ENCODE data around the gene NDUFAF2. TPM values are rescaled to one million over a fixed set of nuclear protein-coding genes. Genes with fewer than 3 reads are reported as not detected.

Gene NDUFAF2
- total RNA-seq, result 30.2 and 39.5 TPM in 2 replicates

DNA sequence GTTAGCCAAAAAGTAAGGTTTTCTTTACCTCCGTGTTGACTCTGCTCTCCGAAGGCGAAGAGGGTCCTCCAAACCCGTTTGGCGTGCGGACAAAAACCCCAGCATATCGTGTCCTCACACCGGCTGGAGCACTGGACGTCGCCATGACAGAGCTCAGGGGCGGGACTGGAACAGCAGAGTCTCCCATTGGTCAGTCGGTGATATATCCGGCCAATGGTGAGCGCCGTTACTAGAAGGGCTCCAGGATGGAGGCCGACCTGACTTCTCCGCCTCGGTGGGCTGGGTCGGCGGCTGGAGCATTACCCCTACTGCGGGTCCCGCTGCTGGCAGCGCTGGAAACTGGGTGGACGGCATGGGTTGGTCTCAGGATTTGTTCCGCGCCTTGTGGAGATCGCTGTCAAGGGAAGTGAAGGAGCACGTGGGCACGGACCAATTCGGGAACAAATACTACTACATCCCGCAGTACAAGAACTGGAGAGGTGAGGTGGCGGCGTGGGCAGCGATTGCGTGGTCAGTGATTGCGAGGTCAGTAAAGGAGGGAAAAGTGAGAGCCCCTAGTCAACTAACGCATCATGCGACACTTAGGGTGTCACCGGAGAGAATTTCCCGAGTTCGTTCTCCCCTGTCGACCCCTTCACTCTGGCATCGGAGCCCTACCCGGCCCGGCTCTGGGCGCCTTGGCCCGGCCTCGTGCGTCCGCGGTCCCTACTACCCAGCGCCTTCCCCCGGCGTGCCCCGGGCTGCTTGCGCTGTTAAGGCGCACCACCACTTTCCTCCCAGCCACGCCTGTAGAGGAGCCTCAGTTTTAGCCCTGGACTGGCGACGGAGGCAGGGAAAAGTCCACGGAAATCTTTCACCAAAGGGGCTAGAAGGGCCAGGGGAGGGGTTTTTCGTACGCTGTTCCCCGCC is at the start of gene NDUFAF2, which contains the start of gene ERCC8:
TSS of gene NDUFAF2 (plus strand) at position 302 of the 909 bp plus-strand sequence. CDS start at position 353, 51 bp downstream.
TSS of gene ERCC8 (minus strand) at position 167 of the 909 bp plus-strand sequence. CDS start at position 105, 62 bp downstream.

GRCh38 chr5:61162010-61162831 is 217.2 kb downstream of the NDUFAF2 start, which contains the start of gene SMIM15:
Gene SMIM15 (minus strand): TSS chr5:61162468. CDS start chr5:61160171, 2,297 bp downstream.

Other genes starting within 250 kb of the NDUFAF2 start
- 1.1 and 13.6 TPM in 2 replicates for gene DEPDC1B, start 245.0 kb upstream of the NDUFAF2 start, total RNA-seq
- gene ELOVL7, start 100.9 kb upstream of the NDUFAF2 start, total RNA-seq, result under 0.01 and 0.28 TPM in 2 replicates
- 18.6 and 23.8 TPM in 2 replicates for gene ERCC8, start 135 bp upstream of the NDUFAF2 start, total RNA-seq
- gene SMIM15, start 217.3 kb downstream of the NDUFAF2 start, total RNA-seq, result 47.4 and 84.2 TPM in 2 replicates